ENCODE data around the gene CALR.

The CALR gene

GRCh38 chr19:12987190-12987589 is 48.8 kb downstream of the CALR start:
- DNase-seq (ENCODE audit: low read depth), result no peak
- no peak overlapping the region for H3K4me3 ChIP-seq (ENCODE audit: low read length)
- no peak for TF ChIP-seq CTCF (conservative IDR thresholded peaks at IDR 0.05; ENCODE audit: low read length)

GRCh38 chr19:12987781-12988180 is 49.4 kb downstream of the CALR start:
- no peak for TF ChIP-seq CTCF (conservative IDR thresholded peaks at IDR 0.05; ENCODE audit: low read length)
- DNase-seq (ENCODE audit: low read depth), result no peak
- H3K4me3 ChIP-seq (ENCODE audit: low read length), result no peak overlapping the region

- no peak overlapping the region for H3K4me3 ChIP-seq (ENCODE audit: low read length)
- no peak for TF ChIP-seq CTCF (conservative IDR thresholded peaks at IDR 0.05; ENCODE audit: low read length)
- DNase-seq (ENCODE audit: low read depth), result no peak
These were observed 52.0 kb downstream of the CALR start for GRCh38 chr19:12990431-12990830.

- H3K4me3 ChIP-seq (ENCODE audit: low read length), result no peak overlapping the region
- no peak for TF ChIP-seq CTCF (conservative IDR thresholded peaks at IDR 0.05; ENCODE audit: low read length)
- no peak for DNase-seq (ENCODE audit: low read depth)
These were observed 52.4 kb downstream of the CALR start for GRCh38 chr19:12990853-12991252.

GRCh38 chr19:12991296-12991695 is 52.9 kb downstream of the CALR start:
- no peak for DNase-seq (ENCODE audit: low read depth)
- no peak overlapping the region for H3K4me3 ChIP-seq (ENCODE audit: low read length)
- TF ChIP-seq CTCF (conservative IDR thresholded peaks at IDR 0.05; ENCODE audit: low read length), result no peak

- TF ChIP-seq CTCF (conservative IDR thresholded peaks at IDR 0.05; ENCODE audit: low read length), result no peak
- no peak for DNase-seq (ENCODE audit: low read depth)
These were observed 54.3 kb downstream of the CALR start for GRCh38 chr19:12992729-12993128.

GRCh38 chr19:12993562-12993961 is 55.2 kb downstream of the CALR start:
- no peak for DNase-seq (ENCODE audit: low read depth)
- no peak for TF ChIP-seq CTCF (conservative IDR thresholded peaks at IDR 0.05; ENCODE audit: low read length)
- H3K4me3 ChIP-seq (ENCODE audit: low read length), result no peak overlapping the region

More at GRCh38 chr19:12992729-12993128, 54.3 kb downstream of the CALR start:
- H3K4me3 ChIP-seq (ENCODE audit: low read length), result no peak overlapping the region

Data from AG10803 (cell line).